ENCODE data around the gene HBG2.
A peak's percentile ranks its signal among the peaks of the same experiment; 100 is the strongest.
"Not testable (repeated sequence)": the region's sequence is repeated elsewhere in the genome, so short reads cannot be mapped to it uniquely, and the experiment has no call there.

The HBG2 gene

DNA sequence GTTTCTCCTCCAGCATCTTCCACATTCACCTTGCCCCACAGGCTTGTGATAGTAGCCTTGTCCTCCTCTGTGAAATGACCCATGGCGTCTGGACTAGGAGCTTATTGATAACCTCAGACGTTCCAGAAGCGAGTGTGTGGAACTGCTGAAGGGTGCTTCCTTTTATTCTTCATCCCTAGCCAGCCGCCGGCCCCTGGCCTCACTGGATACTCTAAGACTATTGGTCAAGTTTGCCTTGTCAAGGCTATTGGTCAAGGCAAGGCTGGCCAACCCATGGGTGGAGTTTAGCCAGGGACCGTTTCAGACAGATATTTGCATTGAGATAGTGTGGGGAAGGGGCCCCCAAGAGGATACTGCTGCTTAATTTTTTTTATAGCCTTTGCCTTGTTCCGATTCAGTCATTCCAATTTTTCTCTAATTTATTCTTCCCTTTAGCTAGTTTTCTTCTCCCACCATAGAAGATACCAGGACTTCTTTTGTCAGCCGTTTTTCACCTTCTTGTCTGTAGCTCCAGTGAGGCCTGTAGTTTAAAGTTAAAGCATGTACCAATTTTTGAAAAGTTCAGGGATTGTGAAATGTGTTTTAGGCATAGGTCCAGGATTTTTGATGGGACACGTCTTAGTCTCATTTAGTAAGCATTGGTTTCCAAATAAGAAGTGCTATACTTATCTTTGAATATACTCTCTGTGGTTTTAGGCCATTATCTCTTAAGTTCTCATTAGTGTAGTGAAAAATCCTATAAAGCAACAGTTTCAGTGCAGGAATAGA, at the start of gene HBG2:
Gene HBG2 (minus strand): TSS at position 136 of the 768 bp plus-strand sequence. CDS start 53 bp downstream, at position 83.
- not testable (repeated sequence) for DNase-seq (ENCODE audit: low read depth)

DNA sequence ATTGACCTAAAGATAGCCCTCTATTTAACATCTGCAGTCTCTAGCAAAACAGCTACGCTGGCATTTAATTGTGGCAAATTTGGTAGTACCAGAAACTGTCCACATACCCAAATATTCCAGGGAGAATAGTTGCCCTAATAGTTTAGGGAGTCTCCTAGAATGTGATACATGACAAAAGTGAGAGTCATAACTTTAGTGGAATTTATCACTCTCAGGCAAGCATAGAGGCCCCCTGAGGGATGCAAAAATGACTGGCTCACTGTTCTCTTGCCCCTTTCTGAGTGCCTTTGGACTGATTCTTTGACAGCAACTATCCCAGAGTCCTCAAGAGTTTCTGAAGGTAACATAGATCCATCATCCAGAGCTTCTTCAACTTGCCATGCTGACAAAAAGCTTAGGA, 49.5 kb upstream of the HBG2 start:
- DNase-seq (ENCODE audit: low read depth), result no peak

DNA sequence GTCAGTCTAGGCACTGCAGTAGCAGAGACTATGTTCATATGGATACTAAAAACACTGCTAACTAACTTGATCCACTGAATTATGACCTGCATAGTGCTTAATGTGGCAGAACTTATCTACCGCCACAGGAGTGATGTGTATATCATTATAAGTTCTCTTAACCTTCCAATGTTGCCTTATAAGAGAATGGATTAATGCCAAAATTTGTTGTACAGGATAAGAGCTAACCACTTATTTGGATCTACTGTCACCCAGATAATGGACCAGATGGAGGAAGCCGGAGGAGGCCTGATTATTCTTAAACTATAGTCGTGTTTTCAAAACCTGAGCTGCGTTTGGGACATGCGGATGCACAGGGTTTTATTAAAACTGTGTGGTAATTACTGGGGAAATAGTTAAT, 49.0 kb upstream of the HBG2 start:
- DNase-seq (ENCODE audit: low read depth), result no peak

DNA sequence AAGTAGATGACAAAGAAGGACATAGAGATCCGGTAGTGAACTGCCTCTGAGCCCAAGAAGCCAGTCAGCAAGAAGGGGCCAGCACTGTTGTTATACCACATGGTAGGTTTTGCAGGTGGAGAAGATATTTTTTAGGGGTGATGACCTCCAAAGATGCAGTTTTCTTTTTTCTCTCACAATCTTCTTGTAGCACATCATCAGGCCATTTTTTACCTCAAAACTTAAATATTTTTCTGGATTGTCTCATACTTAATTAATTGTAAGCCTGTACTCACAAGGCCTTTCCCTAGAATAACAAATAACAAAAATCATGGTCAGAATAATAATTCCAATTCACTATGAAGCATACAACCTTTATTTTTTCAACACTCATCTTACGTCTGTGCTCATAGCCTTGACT, 47.3 kb upstream of the HBG2 start, which contains the start of gene OR51B4:
Gene OR51B4 (minus strand): TSS at position 101 of the 400 bp plus-strand sequence. CDS start 0 bp downstream, at position 101.
- DNase-seq (ENCODE audit: low read depth), result no peak

DNA sequence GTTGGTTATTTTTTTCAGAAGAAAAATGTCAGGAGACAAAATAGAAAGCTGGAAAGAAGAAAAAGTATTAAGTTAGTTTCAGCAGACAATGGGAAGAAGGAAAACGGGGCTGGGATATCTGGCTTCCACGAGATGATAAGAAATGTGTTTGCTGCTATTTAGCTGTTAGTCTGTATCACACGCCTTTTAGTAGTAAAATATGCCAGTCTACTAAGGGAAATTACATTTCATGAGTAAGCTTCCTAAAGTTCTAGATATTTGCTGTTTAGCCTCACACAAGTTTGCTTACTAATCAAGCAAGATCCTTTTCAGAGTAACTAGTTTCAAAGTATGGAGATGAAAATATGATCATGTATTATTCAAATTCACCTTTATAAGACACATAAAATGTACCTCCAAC, 45.7 kb upstream of the HBG2 start:
- no peak for DNase-seq (ENCODE audit: low read depth)

DNA sequence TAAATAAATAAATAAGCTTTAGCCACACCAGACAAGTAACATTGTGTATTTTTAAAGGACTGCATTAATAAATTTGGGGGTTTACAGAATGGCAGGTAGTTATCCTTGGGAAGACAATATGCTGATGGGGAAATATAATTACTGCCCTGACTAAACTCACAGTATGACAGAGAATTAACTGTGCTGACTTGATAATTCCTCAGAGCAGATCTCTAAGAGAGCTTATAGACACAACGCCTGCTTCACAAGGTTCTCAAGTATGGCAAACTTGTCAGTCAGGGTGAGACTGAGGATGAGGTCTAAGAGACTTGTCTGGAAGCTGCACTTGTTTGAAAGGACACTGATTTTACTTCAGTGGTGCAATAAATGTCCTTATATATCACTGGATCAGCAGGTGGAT, 43.9 kb upstream of the HBG2 start:
- no peak for DNase-seq (ENCODE audit: low read depth)

DNA sequence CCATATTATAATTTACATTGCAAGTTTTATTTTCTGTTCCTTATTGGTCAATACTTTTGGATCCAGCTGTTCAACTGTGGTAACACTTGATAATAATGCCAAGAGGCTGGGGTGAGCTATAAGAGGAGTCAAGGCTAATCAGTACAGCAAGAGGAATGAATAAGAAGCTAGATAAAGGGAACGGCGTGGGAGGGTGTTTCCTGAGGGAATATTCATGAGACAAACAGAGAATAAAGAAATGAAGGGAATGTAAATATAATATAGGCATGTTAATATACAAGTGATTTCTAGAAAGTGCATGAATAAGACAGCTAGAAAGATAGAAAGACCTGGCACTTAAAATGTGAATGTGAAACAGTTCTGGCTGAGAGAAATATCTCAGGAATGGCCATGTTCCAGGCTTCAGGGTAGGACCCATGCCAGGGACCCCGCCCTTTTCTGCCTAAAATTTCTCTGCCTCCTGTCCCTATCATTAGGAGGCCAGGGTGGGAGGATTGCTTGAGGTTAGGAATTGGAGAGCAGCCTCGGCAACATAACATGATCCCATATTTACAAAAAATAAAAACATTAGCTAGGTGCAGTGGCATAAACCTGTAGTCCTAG, 43.2 kb upstream of the HBG2 start:
- no peak for DNase-seq (ENCODE audit: low read depth)

DNA sequence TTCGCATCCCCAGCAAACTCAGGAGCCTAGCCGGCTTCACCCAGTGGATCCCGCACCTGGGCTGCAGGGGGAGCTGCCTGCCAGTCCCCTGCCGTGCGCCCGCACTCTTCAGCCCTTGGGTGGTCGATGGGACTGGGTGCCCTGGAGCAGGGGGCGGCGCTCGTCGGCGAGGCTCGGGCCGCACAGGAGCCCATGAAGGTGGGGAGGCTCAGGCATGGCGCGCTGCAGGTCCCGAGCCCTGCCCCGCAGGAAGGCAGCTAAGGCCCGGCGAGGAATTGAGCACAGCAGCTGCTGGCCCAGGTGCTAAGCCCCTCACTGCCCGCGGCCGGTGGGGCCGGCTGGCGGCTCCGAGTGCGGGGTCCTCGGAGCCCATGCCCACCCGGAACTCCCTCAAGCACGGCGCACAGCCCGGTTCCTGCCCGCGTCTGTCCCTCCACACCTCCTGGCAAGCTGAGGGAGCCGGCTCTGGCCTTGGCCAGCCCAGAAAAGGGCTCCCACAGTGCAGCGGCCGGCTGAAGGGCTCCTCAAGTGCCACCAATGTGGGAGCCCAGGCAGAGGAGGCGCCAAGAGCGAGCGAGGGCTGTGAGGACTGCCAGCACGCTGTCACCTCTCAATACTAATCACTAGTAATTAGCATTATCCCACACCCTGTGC, 39.9 kb upstream of the HBG2 start:
- DNase-seq (ENCODE audit: low read depth), result not testable (repeated sequence)

DNA sequence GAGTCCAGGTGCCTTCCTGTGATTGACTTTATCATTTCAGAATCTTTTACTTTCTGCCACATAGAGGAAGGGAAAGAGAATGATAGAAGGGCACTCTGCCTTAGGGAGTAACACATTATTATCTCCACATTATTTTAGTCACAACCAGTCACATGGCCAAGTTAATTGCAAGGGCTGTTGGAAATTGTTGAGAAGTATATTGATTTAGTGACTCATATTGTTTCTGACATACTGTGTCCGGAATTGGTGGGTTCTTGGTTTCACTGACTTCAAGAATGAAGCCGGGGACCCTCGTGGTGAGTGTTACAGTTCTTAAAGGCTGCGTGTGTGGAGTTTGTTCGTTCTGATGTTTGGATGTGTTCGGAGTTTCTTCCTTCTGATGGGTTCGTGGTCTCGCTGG, 38.4 kb upstream of the HBG2 start:
- no peak for DNase-seq (ENCODE audit: low read depth)

DNA sequence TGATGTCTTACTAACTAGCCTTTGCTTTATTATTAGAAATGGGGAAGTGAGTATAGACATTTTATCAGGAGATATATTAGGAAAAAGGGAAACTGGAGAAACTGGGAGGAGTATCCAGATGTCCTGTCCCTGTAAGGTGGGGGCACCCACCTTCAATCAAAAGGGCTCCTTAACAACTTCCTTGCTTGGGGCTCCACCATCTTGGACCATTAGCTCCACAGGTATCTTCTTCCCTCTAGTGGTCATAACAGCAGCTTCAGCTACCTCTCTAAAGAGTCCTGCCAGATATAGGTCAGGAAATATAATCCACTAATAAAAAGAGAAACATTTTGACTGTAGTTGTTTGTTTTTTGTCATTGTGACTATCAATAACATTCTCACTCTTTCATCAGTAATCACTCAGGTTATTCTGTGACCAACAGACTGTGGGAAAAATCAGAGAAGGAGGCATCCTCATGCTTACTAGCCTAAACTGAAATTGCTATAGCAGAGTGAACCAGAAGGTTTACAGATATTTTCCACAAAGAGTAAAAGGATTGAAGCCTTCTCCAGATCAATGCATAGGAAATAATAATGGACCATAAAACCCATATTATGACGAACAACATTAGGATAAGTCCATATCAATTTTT, 36.7 kb upstream of the HBG2 start:
- no peak for DNase-seq (ENCODE audit: low read depth)

DNA sequence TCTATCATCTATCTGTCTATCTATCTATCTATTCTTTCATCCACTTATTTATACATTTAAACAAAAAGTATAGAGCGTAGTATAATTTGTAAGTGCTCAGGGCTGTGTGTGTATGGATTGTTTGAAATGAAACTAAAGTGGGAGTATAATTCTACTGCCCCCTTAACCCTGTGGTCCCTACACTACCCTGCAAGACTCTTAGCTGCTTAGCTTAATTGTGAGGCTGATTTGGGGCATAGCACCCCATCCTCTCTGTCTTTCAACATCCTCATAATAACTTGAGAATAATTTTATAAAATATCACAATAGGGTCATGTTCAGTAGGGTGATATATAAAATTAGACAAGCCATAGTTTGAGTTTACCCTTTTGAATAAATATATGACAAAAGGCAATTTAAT, 35.5 kb upstream of the HBG2 start:
- DNase-seq (ENCODE audit: low read depth), result no peak

DNA sequence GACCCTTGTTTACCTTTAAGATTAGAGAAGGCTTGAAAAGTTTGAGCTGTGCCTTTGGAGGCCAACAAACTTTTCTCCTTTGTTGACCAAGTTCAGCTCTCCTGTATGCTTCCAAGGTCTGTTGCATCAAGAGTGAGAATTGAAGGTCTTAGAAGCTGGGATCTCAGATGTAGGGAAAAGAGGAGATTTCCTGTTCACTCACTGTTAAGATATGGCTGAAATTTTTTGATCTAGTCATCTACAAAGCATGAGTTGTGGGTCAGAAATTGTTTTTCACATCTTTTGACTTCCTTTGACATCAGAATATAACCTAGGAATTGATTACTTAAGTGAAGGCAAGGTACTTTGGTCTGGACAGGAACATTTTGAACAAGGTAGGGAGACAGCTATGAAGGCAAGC, 35.1 kb upstream of the HBG2 start:
- peak; percentile 54 for DNase-seq (ENCODE audit: low read depth)

DNA sequence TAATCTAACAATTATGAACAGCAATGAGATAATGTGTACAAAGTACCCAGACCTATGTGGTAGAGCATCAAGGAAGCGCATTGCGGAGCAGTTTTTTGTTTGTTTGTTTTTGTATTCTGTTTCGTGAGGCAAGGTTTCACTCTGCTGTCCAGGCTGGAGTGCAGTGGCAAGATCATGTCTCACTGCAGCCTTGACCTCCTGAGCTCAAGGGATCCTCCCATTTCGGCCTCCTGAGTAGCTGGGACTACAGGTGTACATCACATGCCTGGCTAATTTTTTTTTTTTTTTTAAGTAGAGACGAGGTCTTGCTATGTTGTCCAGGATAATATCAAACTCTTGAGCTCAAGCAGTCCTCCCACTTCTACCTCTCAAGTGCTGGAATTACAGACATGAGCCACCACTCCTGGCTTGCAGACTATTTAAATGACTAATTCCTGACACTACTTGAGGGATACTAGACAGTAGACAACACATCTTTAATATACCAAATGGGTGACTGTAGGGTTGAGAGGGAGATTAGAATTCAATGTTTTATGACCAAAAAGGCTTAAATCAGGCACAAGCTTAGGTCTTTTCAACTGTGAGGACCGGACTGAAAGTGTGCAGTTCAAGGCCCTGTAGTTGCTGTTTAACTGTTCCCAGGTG, 34.4 kb upstream of the HBG2 start:
- DNase-seq (ENCODE audit: low read depth), result no peak

DNA sequence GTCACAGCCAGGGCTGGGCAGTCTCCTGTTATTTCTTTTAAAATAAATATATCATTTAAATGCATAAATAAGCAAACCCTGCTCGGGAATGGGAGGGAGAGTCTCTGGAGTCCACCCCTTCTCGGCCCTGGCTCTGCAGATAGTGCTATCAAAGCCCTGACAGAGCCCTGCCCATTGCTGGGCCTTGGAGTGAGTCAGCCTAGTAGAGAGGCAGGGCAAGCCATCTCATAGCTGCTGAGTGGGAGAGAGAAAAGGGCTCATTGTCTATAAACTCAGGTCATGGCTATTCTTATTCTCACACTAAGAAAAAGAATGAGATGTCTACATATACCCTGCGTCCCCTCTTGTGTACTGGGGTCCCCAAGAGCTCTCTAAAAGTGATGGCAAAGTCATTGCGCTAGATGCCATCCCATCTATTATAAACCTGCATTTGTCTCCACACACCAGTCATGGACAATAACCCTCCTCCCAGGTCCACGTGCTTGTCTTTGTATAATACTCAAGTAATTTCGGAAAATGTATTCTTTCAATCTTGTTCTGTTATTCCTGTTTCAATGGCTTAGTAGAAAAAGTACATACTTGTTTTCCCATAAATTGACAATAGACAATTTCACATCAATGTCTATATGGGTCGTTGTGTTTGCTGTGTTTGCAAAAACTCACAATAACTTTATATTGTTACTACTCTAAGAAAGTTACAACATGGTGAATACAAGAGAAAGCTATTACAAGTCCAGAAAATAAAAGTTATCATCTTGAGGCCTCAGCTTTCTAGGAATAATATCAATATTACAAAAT, 33.7 kb upstream of the HBG2 start:
- DNase-seq (ENCODE audit: low read depth), result no peak

DNA sequence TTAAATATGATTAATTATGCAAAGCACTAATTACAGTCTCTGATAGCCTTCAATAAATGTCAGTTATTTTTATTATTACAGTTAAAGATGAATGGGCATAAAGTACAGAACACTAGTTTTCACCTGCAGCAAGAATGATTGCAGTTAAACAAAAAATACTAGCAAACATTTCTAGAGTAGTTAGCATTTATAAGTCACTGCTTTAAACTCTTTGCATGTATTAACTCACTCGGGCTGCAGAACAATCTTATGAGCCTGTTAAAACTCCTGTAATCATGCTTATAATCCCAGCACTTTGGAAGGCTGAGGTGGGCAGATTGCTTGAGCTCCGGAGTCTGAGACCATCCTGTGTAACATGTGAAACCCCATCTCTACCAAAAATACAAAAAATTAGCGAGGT, 32.3 kb upstream of the HBG2 start:
- no peak for DNase-seq (ENCODE audit: low read depth)

DNA sequence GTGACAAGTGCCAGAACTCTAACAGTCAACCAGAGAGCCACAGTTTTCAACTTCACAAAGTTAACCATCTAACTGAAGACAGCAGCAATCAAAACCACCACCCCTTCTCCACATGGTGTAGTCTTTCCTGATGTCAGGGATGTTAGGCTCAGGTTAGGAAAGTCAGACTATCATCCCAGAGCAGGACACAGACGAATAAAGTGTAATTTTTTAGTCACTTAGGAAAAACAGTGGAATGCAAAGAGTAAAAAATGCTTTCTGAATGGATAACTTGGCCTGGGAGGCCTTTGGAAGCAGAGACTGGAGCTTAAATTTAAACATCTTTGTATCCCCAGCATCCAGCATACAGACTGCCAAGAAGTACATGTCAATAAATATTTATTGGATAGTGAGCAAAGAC, 31.8 kb upstream of the HBG2 start:
- no peak for DNase-seq (ENCODE audit: low read depth)

DNA sequence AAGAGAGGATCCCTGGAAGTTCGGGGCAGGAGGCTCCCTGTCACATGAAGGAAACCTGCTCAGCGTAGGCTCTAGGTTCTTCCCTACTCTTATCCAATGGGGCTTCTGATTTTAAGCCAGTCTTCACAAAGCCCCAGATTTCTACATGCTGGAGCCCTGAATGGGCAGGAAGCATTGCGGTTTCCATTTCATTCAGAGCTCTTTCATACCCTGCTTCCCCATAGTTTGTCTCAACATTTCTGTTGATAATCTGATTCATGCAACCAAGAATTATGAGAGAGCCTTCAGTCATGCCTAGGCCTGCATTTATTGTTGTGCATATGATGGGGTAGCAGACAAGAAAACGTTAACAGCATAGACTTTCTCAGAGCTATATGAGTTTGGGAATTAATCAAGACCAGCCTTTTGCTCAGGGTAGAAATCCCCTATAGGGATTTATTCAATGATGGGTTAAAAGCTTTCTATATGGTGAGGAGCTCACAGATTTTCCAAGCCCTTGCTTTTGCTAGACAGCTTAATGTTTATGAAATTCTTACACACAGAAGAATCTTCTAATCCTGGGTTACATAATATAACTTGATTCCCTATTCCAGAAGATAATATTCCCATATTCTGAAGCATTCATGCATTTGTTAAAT, 31.2 kb upstream of the HBG2 start:
- DNase-seq (ENCODE audit: low read depth), result no peak

DNA sequence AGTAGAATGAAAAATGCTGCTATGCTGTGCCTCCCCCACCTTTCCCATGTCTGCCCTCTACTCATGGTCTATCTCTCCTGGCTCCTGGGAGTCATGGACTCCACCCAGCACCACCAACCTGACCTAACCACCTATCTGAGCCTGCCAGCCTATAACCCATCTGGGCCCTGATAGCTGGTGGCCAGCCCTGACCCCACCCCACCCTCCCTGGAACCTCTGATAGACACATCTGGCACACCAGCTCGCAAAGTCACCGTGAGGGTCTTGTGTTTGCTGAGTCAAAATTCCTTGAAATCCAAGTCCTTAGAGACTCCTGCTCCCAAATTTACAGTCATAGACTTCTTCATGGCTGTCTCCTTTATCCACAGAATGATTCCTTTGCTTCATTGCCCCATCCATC, 30.1 kb upstream of the HBG2 start:
- DNase-seq (ENCODE audit: low read depth), result no peak

DNA sequence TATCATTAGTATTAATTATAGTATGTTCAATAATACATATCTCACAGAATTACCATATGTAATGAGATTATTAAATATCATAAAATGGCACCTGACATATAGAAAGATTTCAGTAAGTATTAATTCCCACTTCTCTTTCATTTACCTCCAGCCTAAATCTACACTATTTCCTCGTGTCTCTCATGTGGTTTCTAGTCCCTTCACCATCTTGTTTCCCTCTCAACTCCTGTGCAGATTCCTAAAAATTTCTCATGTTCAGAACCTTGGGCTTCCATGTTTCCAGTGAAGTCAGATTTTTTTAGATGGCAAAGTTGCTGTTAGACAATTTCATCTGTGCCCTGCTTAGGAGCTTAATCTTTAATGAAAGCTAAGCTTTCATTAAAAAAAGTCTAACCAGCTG, 29.3 kb upstream of the HBG2 start:
- DNase-seq (ENCODE audit: low read depth), result no peak

DNA sequence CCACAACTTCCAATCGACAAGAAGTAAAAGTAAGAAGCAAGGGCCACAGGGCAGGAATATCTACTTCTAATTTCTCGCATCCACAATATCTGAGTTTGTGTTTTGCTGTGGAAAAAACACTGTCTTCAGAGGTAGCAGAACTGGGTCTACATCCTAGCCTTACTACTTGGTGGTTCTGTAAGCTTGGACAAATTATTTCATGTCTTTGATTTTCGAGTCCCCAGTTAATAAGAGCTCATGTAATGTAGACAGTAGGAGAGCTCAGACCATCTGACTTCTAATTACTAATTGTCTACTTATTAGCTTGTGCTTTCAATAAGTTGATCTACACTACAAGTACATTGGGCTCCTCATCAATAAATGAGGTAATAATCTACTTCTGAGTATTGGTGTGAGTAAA, 28.5 kb upstream of the HBG2 start:
- DNase-seq (ENCODE audit: low read depth), result no peak

DNA sequence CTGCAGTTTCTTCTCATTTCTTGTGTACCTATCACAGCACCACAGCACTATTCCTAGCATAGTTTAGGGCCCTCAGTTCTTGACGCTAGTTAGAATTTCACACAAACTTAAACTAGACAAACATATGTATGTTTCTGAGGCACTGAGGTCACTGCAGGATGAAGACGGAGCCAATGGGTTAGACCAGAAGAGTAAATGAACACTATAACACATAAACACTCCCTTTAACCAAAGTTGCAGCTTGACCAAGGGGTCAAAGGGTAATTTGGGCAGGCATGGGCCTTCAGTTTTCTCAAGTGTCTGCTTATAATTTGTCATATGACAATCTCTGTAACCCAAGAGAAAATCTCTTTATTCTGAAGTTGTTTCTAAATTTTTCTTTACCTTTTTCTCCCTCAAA, 28.0 kb upstream of the HBG2 start:
- no peak for DNase-seq (ENCODE audit: low read depth)

Measured in HS-5 (cell line).